ENCODE results near the gene MRM2.

MRM2 gene

GRCh38 chr7:2256306-2257045, 14.5 kb upstream of the MRM2 start:
- no peaks in the 10 kb centered on the region for H3K27me3 ChIP-seq (ENCODE audit: control insufficient read depth, insufficient read depth, low read length, poor library complexity, severe bottlenecking)
- H3K27ac ChIP-seq (ENCODE audit: insufficient read depth, low read depth, low read length, poor library complexity, severe bottlenecking), result no peak overlapping the region
- H3K4me1 ChIP-seq (ENCODE audit: control insufficient read depth, insufficient read depth, low read length), result no peaks in the 10 kb centered on the region
- H3K9me3 ChIP-seq (ENCODE audit: control insufficient read depth, low read length), result no peaks in the 10 kb centered on the region
- peaks cover 4% of the 10 kb centered on the region for H3K36me3 ChIP-seq (ENCODE audit: control insufficient read depth, insufficient read depth, low read length)
- 95 to 96% methylated on average over 44 of the region's 44 CpGs for WGBS, 2 experiments
- H3K4me3 ChIP-seq (ENCODE audit: insufficient read depth, low read depth, low read length), result no peak overlapping the region

DNA sequence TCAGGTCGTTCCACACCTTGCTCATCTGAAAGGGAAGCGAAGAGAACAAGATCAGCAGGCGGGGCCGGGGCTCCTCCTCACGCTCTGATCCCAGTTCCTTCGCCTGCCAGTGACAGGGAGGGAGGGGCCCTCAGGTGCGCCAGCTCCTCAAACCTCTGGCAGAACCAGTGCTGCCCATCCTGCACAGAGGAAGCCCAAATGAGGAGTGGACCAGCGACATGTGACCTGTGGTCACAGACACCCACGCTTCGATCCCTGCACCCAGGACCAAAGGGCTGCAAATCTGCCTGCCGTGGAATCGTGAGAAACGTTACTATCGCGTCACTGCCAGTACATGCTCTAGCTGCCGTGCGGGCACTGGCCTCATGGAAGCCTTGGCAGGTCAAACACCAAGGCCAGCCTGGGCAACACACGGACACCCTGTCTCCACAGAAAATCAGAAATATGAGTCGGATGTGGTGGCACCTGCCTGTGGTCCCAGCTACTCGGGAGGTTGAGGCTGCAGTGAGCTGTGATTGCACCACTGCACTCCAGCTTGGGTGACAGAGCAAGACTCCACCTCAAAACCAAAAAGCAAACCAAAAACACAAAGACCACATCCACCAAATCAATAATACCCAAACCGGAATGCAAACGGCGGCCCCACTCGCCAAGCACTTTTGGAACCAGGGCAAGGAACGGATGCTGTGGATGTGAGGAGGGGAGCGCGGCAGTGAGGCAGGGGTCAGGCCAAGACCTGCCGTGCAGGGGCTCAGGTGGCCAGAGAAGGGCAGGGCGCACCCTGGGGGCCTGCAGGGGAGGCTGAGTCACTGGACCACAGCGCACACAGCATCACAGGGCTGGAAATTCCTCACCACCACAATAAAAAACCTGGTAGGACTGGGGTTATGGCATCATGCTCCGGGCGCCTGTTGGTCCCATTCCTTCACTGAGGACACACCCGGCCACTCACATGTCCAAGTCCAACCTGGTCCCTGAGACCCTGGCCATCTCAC, 13.4 kb upstream of the MRM2 start:
- H3K27me3 ChIP-seq (ENCODE audit: control insufficient read depth, insufficient read depth, low read length, poor library complexity, severe bottlenecking), result no peaks in the 10 kb centered on the region
- H3K36me3 ChIP-seq (ENCODE audit: control insufficient read depth, insufficient read depth, low read length), result peaks cover 7% of the 10 kb centered on the region
- no peak overlapping the region for H3K27ac ChIP-seq (ENCODE audit: insufficient read depth, low read depth, low read length, poor library complexity, severe bottlenecking)
- H3K4me3 ChIP-seq (ENCODE audit: insufficient read depth, low read depth, low read length), result no peak overlapping the region
- H3K4me1 ChIP-seq (ENCODE audit: control insufficient read depth, insufficient read depth, low read length), result no peaks in the 10 kb centered on the region
- 94 to 95% methylated on average over 33 of the region's 33 CpGs for WGBS, 2 experiments
- no peaks in the 10 kb centered on the region for H3K9me3 ChIP-seq (ENCODE audit: control insufficient read depth, low read length)

DNA sequence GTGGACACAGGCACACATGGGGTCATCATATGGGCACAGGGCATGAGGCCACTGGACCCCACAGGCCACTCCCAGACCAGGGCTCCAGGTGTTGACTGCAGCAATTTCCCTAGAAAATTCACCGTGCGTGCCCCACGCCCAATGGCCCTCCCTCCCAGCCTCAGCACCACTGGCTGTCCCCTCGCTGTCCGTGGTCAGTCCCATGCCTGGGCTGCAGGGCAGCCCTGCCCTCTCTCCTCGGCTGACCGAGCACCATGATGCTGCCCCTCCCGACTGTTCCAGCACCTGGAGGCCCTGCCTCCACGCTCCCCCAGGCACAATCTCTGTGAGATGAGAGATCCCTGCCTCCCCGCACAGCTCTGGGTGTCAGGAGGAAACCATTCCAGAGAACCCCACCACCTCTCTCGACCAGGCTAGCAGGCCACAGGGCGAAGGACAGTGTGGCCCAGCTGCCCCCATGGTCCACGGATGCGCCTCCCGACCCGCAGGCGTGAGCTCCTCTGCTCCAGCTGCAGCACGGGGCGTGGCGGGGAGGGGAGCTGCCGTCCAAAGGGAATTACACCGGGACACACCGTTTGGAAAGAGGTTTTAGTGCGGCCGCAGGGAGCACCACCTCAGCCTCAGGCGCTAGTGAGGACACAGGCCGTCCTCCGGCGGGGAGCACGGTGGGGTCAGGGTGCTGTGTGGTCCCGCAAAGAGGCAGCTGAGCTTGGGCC, 12.6 kb upstream of the MRM2 start:
- no peaks in the 10 kb centered on the region for H3K27me3 ChIP-seq (ENCODE audit: control insufficient read depth, insufficient read depth, low read length, poor library complexity, severe bottlenecking)
- WGBS, 2 experiments, result 95 to 96% methylated on average over 31 of the region's 31 CpGs
- H3K4me3 ChIP-seq (ENCODE audit: insufficient read depth, low read depth, low read length), result no peak overlapping the region
- H3K36me3 ChIP-seq (ENCODE audit: control insufficient read depth, insufficient read depth, low read length), result peaks cover 7% of the 10 kb centered on the region
- H3K9me3 ChIP-seq (ENCODE audit: control insufficient read depth, low read length), result no peaks in the 10 kb centered on the region
- no peak overlapping the region for H3K27ac ChIP-seq (ENCODE audit: insufficient read depth, low read depth, low read length, poor library complexity, severe bottlenecking)
- H3K4me1 ChIP-seq (ENCODE audit: control insufficient read depth, insufficient read depth, low read length), result no peaks in the 10 kb centered on the region

- WGBS, 2 experiments, result 94% methylated on average over 32 of the region's 32 CpGs
- no peaks in the 10 kb centered on the region for H3K9me3 ChIP-seq (ENCODE audit: control insufficient read depth, low read length)
- H3K4me3 ChIP-seq (ENCODE audit: insufficient read depth, low read depth, low read length), result no peak overlapping the region
- no peaks in the 10 kb centered on the region for H3K4me1 ChIP-seq (ENCODE audit: control insufficient read depth, insufficient read depth, low read length)
- no peak overlapping the region for H3K27ac ChIP-seq (ENCODE audit: insufficient read depth, low read depth, low read length, poor library complexity, severe bottlenecking)
- H3K36me3 ChIP-seq (ENCODE audit: control insufficient read depth, insufficient read depth, low read length), result peaks cover 7% of the 10 kb centered on the region
- H3K27me3 ChIP-seq (ENCODE audit: control insufficient read depth, insufficient read depth, low read length, poor library complexity, severe bottlenecking), result no peaks in the 10 kb centered on the region
Measured at GRCh38 chr7:2253525-2254244, 11.7 kb upstream of the MRM2 start.

DNA sequence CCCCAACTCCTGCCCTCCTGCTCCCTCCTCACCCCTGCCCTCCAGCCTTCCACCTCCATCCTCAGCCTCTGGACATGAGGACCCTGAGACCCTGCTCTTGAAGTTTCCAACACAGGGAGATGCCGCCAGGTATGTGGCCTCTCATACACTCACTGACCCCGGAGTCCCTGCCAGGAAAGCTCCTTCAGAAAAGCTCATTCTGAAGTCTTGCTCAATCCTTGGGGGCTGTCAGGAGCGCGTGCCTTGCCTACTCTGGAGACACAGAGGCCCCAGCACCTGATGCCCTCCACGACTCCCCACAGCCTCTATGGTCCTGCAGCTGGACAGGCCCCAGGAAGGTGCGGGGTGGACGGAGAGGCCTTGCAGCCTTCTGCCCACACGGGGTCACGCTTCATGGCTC, 11.0 kb upstream of the MRM2 start:
- Histone ChIP-seq H3K36me3 (ENCODE audit: control insufficient read depth, insufficient read depth, low read length) (peaks cover 7% of the 10 kb centered on the region), H3K4me1 (ENCODE audit: control insufficient read depth, insufficient read depth, low read length) (no peaks in the 10 kb centered on the region), H3K27me3 (ENCODE audit: control insufficient read depth, insufficient read depth, low read length, poor library complexity, severe bottlenecking) (no peaks in the 10 kb centered on the region), H3K27ac (ENCODE audit: insufficient read depth, low read depth, low read length, poor library complexity, severe bottlenecking) (no peak overlapping the region), H3K9me3 (ENCODE audit: control insufficient read depth, low read length) (no peaks in the 10 kb centered on the region), H3K4me3 (ENCODE audit: insufficient read depth, low read depth, low read length) (no peak overlapping the region)
- WGBS, 2 experiments, result 96 to 97% methylated on average over 9 of the region's 9 CpGs

GRCh38 chr7:2251841-2252771, 10.1 kb upstream of the MRM2 start:
- Histone ChIP-seq H3K27ac (ENCODE audit: insufficient read depth, low read depth, low read length, poor library complexity, severe bottlenecking) (no peak overlapping the region), H3K9me3 (ENCODE audit: control insufficient read depth, low read length) (no peaks in the 10 kb centered on the region), H3K4me3 (ENCODE audit: insufficient read depth, low read depth, low read length) (no peak overlapping the region), H3K36me3 (ENCODE audit: control insufficient read depth, insufficient read depth, low read length) (peaks cover 7% of the 10 kb centered on the region), H3K4me1 (ENCODE audit: control insufficient read depth, insufficient read depth, low read length) (no peaks in the 10 kb centered on the region), H3K27me3 (ENCODE audit: control insufficient read depth, insufficient read depth, low read length, poor library complexity, severe bottlenecking) (no peaks in the 10 kb centered on the region)
- WGBS, 2 experiments, result 91% methylated on average over 22 to 24 of the region's 24 CpGs

- 87 to 91% methylated on average over 10 of the region's 10 CpGs for WGBS, 2 experiments
- H3K27me3 ChIP-seq (ENCODE audit: control insufficient read depth, insufficient read depth, low read length, poor library complexity, severe bottlenecking), result no peaks in the 10 kb centered on the region
- H3K27ac ChIP-seq (ENCODE audit: insufficient read depth, low read depth, low read length, poor library complexity, severe bottlenecking), result no peak overlapping the region
- H3K4me1 ChIP-seq (ENCODE audit: control insufficient read depth, insufficient read depth, low read length), result no peaks in the 10 kb centered on the region
- H3K36me3 ChIP-seq (ENCODE audit: control insufficient read depth, insufficient read depth, low read length), result peaks cover 7% of the 10 kb centered on the region
- H3K4me3 ChIP-seq (ENCODE audit: insufficient read depth, low read depth, low read length), result no peak overlapping the region
- no peaks in the 10 kb centered on the region for H3K9me3 ChIP-seq (ENCODE audit: control insufficient read depth, low read length)
Measured at GRCh38 chr7:2251381-2251780, 9.4 kb upstream of the MRM2 start.

GRCh38 chr7:2249744-2250323, 7.8 kb upstream of the MRM2 start:
- Histone ChIP-seq H3K36me3 (ENCODE audit: control insufficient read depth, insufficient read depth, low read length) (peaks cover 6% of the 10 kb centered on the region), H3K9me3 (ENCODE audit: control insufficient read depth, low read length) (no peaks in the 10 kb centered on the region), H3K4me3 (ENCODE audit: insufficient read depth, low read depth, low read length) (no peak overlapping the region), H3K27me3 (ENCODE audit: control insufficient read depth, insufficient read depth, low read length, poor library complexity, severe bottlenecking) (no peaks in the 10 kb centered on the region), H3K27ac (ENCODE audit: insufficient read depth, low read depth, low read length, poor library complexity, severe bottlenecking) (no peak overlapping the region), H3K4me1 (ENCODE audit: control insufficient read depth, insufficient read depth, low read length) (no peaks in the 10 kb centered on the region)
- 89 to 91% methylated on average over 27 of the region's 27 CpGs for WGBS, 2 experiments
